GM12878 (cell line): Measurements from ENCODE around the gene TRUB1. TPM values are rescaled to one million over a fixed set of nuclear protein-coding genes. Genes with fewer than 3 reads are reported as not detected.

Experiments used
- ATAC-seq: fragments of 200-7000 bp; cut with Tn5 transposase; 3 replicates; pipeline ENCODE4 v1.9.1; 2020; ENCODE audit warnings: mild to moderate bottlenecking, moderate library complexity
- BruUV-seq: library from RNA; stranded (reverse); fragments of 400-500 nt; replicated peaks from 2 replicates; lab custom pipeline; 2021; lab: Mats Ljungman, UMichigan
- CTCF ChIA-PET: fragments of 300-600 bp; sonication (Branson Sonifier 250); formaldehyde crosslinking; extraction: SDS; loops from one replicate; lab custom pipeline; 2021; ENCODE audit warnings: inconsistent platforms; lab: Yijun Ruan, JAX
- POLR2A ChIA-PET: fragments of 350-600 bp; formaldehyde crosslinking; extraction: SDS; loops from one replicate; lab custom pipeline; 2021; ENCODE audit warnings: inconsistent platforms; lab: Charles Lee
- RAD21 ChIA-PET: fragments of 300-600 bp; sonication (Branson Sonifier 250); formaldehyde crosslinking; loops from one replicate; lab custom pipeline; 2023; ENCODE audit warnings: antibody characterized with exemption; ENCODE audit not compliant: unreplicated experiment; lab: Charles Lee
- SMC1A ChIA-PET: fragments of 300-600 bp; sonication (Branson Sonifier 250); formaldehyde crosslinking; loops from one replicate; lab custom pipeline; 2023; ENCODE audit not compliant: unreplicated experiment, uncharacterized antibody; lab: Charles Lee
- DNase-seq: peaks from one replicate; pipeline ENCODE4 v3.0.0-alpha.2; 2011; ENCODE audit warnings: low read depth, low spot score
- FAIRE-seq: peaks from 3 replicates; lab custom pipeline; 2011; peaks lifted over from hg19 to GRCh38; lab: Jason Lieb, UNC
- H2AFZ ChIP-seq: 2 replicates; pipeline ENCODE4 v1.6.0; 2011; ENCODE audit warnings: low read depth, low read length, control low read depth; ENCODE audit not compliant: control insufficient read depth
- H3K27ac ChIP-seq: 2 replicates; pipeline ENCODE4 v1.5.1; 2011; ENCODE audit warnings: control low read depth; ENCODE audit not compliant: control insufficient read depth, insufficient read depth
- H3K27me3 ChIP-seq, 2 experiments: replicated peaks in 1 of 2; 2 replicates each; pipeline versions ENCODE4 v1.6.0 to v1.6.1; 2011; ENCODE audit warnings: low read length in 1 of 2; ENCODE audit not compliant: control insufficient read depth in 2 of 2, insufficient read depth in 2 of 2
- H3K36me3 ChIP-seq, 2 experiments: 2 replicates each; pipeline ENCODE4 v1.5.1; 2011; ENCODE audit warnings: low read length in 1 of 2; ENCODE audit not compliant: control insufficient read depth in 2 of 2, insufficient read depth in 2 of 2
- H3K4me1 ChIP-seq: 2 replicates; pipeline ENCODE4 v1.6.1; 2011; ENCODE audit warnings: mild to moderate bottlenecking, low read length, moderate library complexity, mixed read lengths; ENCODE audit not compliant: control insufficient read depth, insufficient read depth
- H3K4me2 ChIP-seq: 2 replicates; pipeline ENCODE4 v1.6.0; 2011; ENCODE audit warnings: control low read depth; ENCODE audit not compliant: control insufficient read depth, insufficient read depth
- H3K4me3 ChIP-seq: fragments of 200-600 bp; sonication (generic); 2 replicates; pipeline ENCODE4 v1.5.1; 2016
- H3K79me2 ChIP-seq: 2 replicates; pipeline ENCODE4 v1.6.0; 2011; ENCODE audit warnings: low read length; ENCODE audit not compliant: control insufficient read depth, insufficient read depth
- H3K9ac ChIP-seq: 2 replicates; pipeline ENCODE4 v1.8.0; 2011; ENCODE audit warnings: low read length, control low read depth, mixed read lengths; ENCODE audit not compliant: control insufficient read depth, insufficient read depth
- H3K9me3 ChIP-seq: replicated peaks from 3 replicates; pipeline ENCODE4 v1.5.1; 2011; ENCODE audit warnings: mild to moderate bottlenecking, low read length; ENCODE audit not compliant: control insufficient read depth, insufficient read depth
- H4K20me1 ChIP-seq: 2 replicates; pipeline ENCODE4 v1.6.0; 2011; ENCODE audit not compliant: control insufficient read depth, insufficient read depth
- EP300 ChIP-seq, 2 experiments: fragments of 150-350 bp in 1 of 2; IDR thresholded peaks; 2 replicates each; pipeline ENCODE4 v1.6.1; 2011 to 2012; ENCODE audit warnings: low read depth in 2 of 2, low read length in 2 of 2, borderline replicate concordance in 1 of 2, improper control_type of control experiment in 1 of 2, inconsistent platforms in 1 of 2; ENCODE audit not compliant: control insufficient read depth in 1 of 2
- JUND ChIP-seq: IDR thresholded peaks from 2 replicates; pipeline ENCODE4 v1.6.1; 2012; ENCODE audit warnings: low read depth, mild to moderate bottlenecking, low read length, improper control_type of control experiment, moderate library complexity
- MTA3 ChIP-seq: IDR thresholded peaks from 2 replicates; pipeline ENCODE4 v1.6.1; 2012; ENCODE audit warnings: low read length, inconsistent platforms, borderline replicate concordance
- RUNX3 ChIP-seq: IDR thresholded peaks from 2 replicates; pipeline ENCODE4 v1.6.1; 2012; ENCODE audit warnings: low read length, inconsistent platforms
- SMARCA5 ChIP-seq: fragments of 450-650 bp; IDR thresholded peaks from 2 replicates; pipeline ENCODE4 v1.6.1; 2017; ENCODE audit warnings: mild to moderate bottlenecking
- SMC3 ChIP-seq: IDR thresholded peaks from 2 replicates; pipeline ENCODE4 v1.6.1; 2011; ENCODE audit warnings: low read length, improper control_type of control experiment, borderline replicate concordance
- ZBED1 ChIP-seq: IDR thresholded peaks from 2 replicates; pipeline ENCODE4 v1.6.1; 2016; ENCODE audit warnings: borderline replicate concordance
- WGBS: methylation state at CpG from one replicate; pipeline ENCODE4 v1.1.6; 2016; ENCODE audit warnings: low lambda C conversion rate; ENCODE audit not compliant: insufficient replicate concordance, insufficient coverage; ENCODE audit errors: missing lambda C conversion rate; 5-methylcytosine and 5-hydroxymethylcytosine counted together
- in situ Hi-C: fragments of 300-500 bp; cut with MboI; formaldehyde crosslinking; loops from 9 replicates; pipeline ENCODE4 v1.14.3; 2018; ENCODE audit warnings: mixed read lengths
- intact Hi-C: fragments of 100-400 bp; cut with micrococcal nuclease; formaldehyde crosslinking; loops from one replicate; pipeline ENCODE4 v1.14.2; 2022; ENCODE audit not compliant: unreplicated experiment
- polyA plus RNA-seq, 11 experiments: library from polyadenylated mRNA; depleted of rRNA in 4 of 11; unstranded in 6 of 11; stranded (reverse) in 5 of 11; fragments of >200 nt; fragmentation: Nextera tagmentation in 4 of 11; fragmentation: Illumina TruSeq in 1 of 11; extraction: Ambion mirVana in 4 of 11; extraction: Trizol in 1 of 11; gene quantifications; 1 replicate in 1 of 11; 2 replicates in 10 of 11; pipeline versions ENCODE4 v1.2.1 to v1.2.3, GENCODE V29; 2011 to 2016; ENCODE audit warnings: inconsistent platforms in 2 of 11, missing spikeins in 2 of 11, low read depth in 1 of 11
- total RNA-seq, 4 experiments: library from RNA; depleted of rRNA in 3 of 4; stranded (reverse); fragments of >200 nt in 3 of 4; fragmentation: Illumina TruSeq in 1 of 4; extraction: Trizol in 1 of 4; gene quantifications; 2 replicates each; pipeline versions ENCODE4 v1.2.1 to v1.2.3, GENCODE V29; 2013 to 2021
- TF ChIP-seq, protein P1 (sequence below): fragments of 450-650 bp; IDR thresholded peaks from 2 replicates; pipeline ENCODE4 v1.6.1; 2017; ENCODE audit warnings: mild to moderate bottlenecking, moderate library complexity
- TF ChIP-seq, protein P2 (sequence below): IDR thresholded peaks from 2 replicates; pipeline ENCODE4 v1.6.1; 2011; ENCODE audit warnings: low read depth, mild to moderate bottlenecking, low read length, moderate library complexity, borderline replicate concordance; ENCODE audit errors: extremely low read depth

TRUB1 gene
- total and polyA plus RNA-seq, 10 of the 15 experiments (the other 5 are each of a cell fraction or from before 2014, with no cell fraction given), result 8.1 to 24.0 (median 15.9) TPM

DNA sequence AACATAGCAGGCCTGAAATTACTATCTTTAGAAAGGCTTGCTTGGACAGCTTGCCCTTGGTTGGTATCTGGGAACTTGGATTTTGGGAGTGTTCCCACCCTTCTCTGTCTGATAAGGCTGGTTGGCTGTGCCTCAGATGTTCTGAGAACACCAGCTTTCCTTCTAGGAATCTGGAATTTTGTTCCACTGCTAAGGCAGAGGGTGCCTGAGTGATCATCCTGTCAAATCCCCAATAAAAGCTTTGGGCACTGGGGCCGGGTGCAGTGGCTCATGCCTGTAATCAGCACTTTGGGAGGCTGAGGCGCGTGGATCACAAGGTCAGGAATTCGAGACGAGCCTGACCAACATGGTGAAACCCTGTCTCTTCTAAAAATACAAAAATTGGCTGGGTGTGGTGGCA is 5.0 kb downstream of the TRUB1 start:
- H4K20me1 ChIP-seq, result no peaks in the 10 kb centered on the region
- no peak overlapping the region for H3K4me2 ChIP-seq
- no peak overlapping the region for H3K9ac ChIP-seq
- peaks cover 0 to 13% of the 10 kb centered on the region in 2 experiments; a peak in 3 of 4 replicates for H3K36me3 ChIP-seq
- no peak overlapping the region for H3K27ac ChIP-seq
- H3K4me3 ChIP-seq, result no peak overlapping the region
- intact Hi-C loops, result no loop called here
- WGBS, result 88% methylated on average over 5 of the region's 5 CpGs
- no peaks in the 10 kb centered on the region for H3K27me3 ChIP-seq
- ChIA-PET POLR2A (interaction anchor here (0.8 kb wide), 1 partner anchor 13 kb away, joined by 3 read pairs; no protein-coding TSS in a partner anchor), CTCF (interaction anchor here (1.0 kb wide), 1 partner anchor 63 kb away, joined by 3 read pairs; no protein-coding TSS in a partner anchor), SMC1A (interaction anchor here (1.5 kb wide), 1 partner anchor 471 kb away, joined by 7 read pairs; no protein-coding TSS in a partner anchor), RAD21 (no interaction called here)
- no peak overlapping the region for H2AFZ ChIP-seq
- H3K79me2 ChIP-seq, result peaks cover 28% of the 10 kb centered on the region
- no peaks in the 10 kb centered on the region for H3K9me3 ChIP-seq
- no peak for ATAC-seq
- FAIRE-seq, result no peak
- TF ChIP-seq EP300 (IDR thresholded peaks at IDR 0.05; ENCODE audit: borderline replicate concordance in 1 of 2, control insufficient read depth in 1 of 2, low read depth in 2 of 2, low read length in 2 of 2) (no peak), MTA3 (no peak), SMARCA5 (no peak), ZBED1 (no peak), SMC3 (no peak), RUNX3 (no peak), JUND (no peak)
- TF ChIP-seq, protein P1, sequence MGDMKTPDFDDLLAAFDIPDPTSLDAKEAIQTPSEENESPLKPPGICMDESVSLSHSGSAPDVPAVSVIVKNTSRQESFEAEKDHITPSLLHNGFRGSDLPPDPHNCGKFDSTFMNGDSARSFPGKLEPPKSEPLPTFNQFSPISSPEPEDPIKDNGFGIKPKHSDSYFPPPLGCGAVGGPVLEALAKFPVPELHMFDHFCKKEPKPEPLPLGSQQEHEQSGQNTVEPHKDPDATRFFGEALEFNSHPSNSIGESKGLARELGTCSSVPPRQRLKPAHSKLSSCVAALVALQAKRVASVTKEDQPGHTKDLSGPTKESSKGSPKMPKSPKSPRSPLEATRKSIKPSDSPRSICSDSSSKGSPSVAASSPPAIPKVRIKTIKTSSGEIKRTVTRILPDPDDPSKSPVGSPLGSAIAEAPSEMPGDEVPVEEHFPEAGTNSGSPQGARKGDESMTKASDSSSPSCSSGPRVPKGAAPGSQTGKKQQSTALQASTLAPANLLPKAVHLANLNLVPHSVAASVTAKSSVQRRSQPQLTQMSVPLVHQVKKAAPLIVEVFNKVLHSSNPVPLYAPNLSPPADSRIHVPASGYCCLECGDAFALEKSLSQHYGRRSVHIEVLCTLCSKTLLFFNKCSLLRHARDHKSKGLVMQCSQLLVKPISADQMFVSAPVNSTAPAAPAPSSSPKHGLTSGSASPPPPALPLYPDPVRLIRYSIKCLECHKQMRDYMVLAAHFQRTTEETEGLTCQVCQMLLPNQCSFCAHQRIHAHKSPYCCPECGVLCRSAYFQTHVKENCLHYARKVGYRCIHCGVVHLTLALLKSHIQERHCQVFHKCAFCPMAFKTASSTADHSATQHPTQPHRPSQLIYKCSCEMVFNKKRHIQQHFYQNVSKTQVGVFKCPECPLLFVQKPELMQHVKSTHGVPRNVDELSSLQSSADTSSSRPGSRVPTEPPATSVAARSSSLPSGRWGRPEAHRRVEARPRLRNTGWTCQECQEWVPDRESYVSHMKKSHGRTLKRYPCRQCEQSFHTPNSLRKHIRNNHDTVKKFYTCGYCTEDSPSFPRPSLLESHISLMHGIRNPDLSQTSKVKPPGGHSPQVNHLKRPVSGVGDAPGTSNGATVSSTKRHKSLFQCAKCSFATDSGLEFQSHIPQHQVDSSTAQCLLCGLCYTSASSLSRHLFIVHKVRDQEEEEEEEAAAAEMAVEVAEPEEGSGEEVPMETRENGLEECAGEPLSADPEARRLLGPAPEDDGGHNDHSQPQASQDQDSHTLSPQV, result no peak
- TF ChIP-seq, protein P2, sequence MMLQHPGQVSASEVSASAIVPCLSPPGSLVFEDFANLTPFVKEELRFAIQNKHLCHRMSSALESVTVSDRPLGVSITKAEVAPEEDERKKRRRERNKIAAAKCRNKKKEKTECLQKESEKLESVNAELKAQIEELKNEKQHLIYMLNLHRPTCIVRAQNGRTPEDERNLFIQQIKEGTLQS, result no peak
- DNase-seq, result no peak
- in situ Hi-C loops, result no loop called here
- no TSS peak for BruUV-seq
- H3K4me1 ChIP-seq, result no peaks in the 10 kb centered on the region; the same call in 1 of the 2 replicates
